ENCODE data around the gene ANKRD13B.
A peak's percentile ranks its signal among the peaks of the same experiment; 100 is the strongest.

The ANKRD13B gene

DNA sequence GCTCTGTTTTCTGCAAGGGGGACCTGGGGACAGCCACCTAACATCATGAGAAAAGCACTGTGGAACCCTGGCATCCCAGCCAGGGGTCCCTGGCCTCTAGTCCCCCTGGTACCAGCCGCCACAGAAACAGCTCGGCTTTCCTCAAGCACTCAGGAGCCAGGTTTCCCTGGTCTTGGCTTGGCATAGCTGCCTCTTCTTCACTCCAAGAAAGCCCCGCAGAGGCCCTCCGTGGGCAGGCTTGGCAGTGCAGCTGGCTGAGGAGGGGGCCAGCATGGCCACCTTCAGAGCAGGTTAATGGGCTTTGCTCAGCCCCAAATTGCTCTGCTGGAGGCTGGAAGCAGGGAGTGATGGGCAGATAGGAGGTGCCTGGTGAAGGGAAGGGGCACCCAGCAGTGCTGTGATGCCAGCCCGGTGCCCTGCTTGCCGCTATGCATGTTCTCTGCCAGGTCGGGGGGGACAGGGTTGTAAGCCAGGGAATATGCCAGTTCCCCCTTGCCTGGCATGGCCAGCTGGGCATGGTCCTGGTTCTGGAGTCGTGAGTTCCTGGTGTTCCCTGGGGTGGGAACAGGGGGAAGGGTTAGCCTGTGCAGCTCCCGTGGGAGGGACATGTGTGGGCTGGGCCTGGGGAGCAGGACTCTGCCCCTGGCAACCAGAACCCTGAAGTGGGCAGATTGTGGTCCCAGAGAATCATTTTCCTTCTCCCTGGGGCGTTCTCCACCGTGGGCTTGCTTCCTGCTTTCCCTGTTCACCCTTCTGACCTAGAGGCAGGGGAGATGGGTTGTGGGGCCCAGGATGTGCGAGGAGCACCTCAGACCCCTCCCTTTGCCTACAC lies 3.2 kb downstream of the ANKRD13B start:
- DNase-seq = no peak

DNA sequence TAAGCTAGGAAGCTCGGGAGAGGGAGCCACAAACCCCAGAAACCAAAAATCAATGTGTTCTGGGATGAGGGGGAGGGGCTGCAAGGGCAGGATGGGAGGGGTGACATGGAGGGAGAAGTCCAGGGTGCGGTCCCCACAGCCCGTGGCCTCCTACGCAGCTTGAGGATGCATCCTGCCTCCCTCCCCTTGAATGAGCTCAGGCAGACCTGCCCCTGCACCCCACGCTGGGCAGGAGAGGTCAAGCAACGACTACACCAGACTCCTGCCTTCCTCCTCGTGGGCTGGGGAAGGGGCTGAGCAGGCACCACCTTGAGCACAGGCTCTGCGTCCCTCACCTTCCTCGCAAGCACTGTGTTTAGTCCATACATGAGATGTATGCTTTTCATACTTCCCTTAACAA lies 3.9 kb downstream of the ANKRD13B start:
- no peak for DNase-seq

DNA sequence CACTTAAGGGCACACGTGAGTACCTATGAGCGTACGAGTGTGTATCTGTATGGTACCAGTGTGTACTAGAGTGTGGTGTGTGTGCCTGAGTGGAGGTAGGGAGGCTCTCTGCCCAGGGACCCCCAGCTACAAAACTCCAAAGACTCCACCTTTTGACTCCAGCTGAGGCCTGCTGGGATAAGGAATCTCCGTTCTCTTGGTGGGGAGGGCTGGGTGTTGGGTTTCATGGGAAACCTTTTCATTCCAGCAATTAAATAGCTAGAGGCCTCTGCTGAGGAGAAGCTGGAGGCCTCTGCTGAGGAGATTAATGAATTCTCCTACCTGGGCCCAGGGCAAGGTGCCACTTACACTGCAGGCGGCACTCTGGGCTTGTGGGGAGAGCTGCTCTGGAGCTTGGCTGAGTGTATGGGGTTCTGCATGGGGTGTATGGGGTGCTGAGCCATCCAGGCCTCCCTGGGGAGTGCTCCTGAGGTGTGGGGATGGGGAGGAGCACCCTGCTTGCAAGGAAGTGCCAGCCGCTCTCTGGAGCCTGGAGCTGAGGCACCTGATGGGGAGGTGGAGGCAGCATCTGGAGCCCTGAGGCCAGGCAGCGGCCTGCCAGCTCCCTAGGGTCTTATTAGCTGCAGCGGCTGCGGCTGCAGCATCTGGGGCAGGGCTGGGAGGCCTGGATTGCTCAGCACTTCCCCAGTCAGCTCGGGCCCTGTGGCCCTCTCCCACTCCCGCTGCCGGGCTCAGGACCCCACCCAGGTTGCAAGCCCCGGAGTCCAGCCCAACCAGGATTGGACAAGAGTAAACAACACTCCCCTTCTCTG lies 4.6 kb downstream of the ANKRD13B start:
- DNase-seq = no peak

DNA sequence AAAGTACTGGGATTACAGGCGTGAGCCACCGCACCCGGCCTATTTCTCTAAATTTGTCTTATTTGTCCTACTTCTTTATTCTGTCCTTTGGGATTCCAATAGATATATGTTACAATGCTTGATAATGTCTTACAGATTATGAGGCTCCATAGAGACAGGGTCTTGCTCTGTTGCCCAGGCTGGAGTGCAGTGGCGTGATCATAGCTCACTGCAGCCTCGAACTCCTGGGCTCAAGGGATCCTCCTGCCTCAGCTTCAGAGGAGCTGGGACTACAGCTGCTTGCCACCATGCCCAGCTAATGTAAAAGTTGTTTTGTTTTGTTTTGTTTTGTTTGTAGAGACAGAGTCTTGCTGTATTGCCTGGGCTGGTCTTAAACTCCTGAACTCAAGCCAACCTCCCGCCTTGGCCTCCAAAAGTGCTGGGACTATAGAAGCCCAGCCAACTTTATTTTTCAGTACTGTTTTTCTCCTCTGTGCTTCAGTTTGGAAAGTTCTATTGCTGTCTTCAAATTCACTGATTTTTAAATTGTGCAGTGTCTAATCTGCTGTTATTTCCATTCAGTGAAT lies 10.3 kb downstream of the ANKRD13B start:
- DNase-seq = no peak

DNA sequence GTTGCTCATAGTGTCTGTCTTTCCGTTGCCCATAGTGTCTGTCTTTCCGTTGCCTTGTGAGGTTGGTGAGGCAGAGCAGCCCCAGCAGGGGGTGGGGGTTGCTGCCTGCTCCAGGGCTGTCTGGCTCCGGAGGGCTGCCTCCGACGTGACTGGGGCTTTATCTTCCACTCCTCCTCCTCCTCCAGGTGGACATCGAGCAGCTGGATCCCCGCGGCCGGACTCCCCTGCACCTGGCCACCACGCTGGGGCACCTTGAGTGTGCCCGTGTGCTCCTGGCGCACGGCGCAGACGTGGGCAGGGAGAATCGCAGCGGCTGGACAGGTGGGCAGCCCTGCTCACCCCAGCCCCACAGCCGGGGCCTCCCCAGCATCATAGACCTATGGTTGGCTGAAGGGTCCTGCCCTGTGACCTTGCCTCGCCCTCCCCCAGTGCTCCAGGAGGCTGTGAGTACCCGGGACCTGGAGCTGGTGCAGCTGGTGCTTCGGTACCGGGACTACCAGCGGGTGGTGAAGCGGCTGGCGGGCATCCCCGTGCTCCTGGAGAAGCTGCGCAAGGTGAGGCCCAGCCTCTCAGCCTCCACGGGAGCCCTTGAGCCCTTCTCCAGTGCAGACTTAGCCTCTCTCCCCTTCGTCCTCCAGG lies 14.7 kb downstream of the ANKRD13B start:
- no peak for DNase-seq

DNA sequence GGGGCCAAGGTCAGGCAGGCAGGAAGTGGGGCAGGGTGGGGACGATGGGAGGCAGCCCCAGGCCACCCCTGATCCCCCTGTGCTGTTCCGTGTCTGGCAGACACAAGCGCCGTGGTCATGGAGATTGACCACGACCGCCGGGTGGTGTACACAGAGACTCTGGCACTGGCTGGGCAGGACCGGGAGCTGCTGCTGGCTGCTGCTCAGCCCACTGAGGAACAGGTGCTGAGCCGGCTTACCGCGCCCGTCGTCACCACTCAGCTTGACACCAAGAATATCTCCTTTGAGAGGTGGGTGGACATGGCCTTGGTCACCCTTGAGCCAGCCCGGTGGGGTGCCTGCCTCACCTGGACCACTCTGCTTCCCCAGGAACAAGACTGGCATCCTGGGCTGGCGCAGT lies 16.1 kb downstream of the ANKRD13B start:
- no peak for DNase-seq

DNA sequence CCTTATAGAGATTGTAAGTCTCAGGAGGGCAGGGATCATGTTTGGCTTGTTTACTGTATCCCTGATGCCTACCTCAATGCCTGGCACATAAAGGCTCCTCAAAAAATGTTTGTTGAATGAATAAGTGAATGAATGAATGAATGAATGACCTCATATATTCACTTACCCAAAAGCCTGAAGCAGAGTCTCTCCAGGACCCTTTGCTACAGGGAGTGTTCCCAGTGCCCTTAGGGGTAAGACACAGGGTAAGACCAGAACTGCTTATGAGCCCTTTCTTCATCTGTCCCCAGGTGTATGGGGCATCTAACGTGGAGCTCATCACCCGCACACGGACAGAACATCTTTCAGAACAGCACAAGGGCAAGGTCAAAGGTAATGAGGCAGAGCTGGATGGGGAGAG lies 17.5 kb downstream of the ANKRD13B start:
- DNase-seq = no peak

DNA sequence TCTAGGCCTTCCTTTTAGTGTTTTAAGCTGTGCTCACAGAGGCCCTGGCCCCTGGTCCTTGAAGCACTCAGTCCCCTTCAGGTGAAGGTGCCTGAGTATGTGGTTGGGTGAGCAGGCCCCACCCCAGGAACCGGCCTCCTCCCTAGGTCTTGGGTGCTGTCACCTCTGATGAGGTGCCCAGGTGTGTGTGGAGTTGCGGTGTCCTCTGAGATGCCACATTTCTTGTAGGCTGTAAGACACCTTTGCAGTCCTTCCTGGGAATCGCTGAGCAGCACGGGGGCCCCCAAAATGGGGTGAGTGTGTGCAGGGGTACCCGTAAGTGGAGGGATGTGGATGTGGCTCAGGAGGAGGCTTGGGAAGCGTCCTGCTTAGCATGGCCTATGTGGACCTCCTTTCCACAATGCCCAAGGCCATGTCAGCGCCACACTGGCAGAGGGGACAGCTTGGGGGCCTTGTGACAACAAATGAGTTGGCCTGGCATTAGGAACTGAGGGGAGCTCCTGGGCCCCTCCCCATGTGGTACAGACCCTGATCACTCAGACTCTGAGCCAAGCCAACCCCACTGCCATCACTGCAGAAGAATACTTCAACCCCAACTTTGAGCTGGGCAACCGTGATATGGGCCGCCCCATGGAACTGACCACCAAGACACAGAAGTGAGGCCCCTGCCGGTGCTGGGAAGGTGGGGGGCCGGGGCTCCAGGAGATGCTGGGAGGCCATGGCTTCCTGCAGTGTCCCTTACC lies 18.6 kb downstream of the ANKRD13B start:
- DNase-seq = no peak

DNA sequence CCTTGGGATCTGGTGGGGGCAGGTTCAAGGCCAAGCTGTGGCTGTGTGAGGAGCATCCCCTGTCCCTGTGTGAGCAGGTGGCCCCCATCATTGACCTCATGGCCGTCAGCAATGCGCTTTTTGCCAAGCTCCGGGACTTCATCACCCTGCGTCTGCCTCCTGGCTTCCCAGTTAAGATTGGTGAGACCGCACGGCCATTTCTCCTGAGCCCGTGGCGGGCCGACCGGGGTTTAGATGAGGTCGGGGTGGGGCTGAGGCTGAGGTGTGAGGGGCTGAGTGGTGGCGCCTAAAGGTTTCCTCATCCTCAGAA lies 19.1 kb downstream of the ANKRD13B start:
- no peak for DNase-seq

DNA sequence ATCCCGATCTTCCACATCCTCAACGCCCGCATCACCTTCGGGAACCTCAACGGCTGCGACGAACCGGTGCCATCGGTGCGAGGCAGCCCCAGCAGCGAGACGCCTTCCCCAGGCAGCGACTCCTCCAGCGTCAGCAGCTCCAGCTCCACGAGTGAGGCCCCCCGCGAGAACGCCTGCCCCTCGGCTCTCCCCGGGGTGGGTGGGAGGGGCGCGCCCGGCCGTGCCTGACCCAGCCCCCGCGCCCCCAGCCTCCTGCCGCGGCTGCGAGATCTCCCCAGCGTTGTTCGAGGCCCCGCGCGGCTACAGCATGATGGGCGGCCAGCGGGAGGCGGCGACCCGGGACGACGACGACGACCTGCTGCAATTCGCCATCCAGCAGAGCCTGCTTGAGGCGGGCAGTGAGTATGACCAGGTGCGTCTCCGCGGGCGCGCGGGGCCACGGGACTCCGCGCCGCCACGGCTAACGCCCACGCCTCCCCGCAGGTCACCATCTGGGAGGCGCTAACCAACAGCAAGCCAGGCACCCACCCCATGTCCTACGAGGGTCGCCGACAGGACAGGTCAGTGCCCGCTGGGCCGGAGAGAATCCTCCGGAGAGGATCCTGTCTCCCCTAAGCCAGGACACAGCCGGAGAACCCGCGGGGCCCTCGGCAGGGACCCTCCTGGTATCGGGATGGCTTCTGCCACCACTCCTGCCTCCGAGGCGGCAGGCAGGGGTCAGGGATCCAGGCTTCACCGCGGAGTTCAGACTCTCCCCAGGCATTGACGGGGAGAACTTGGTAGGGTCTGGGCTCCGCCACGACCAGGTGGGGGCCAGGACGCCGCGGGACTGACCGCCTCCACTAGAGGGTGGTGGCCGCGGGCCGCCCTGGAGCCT lies 19.7 kb downstream of the ANKRD13B start:
- no peak for DNase-seq

DNA sequence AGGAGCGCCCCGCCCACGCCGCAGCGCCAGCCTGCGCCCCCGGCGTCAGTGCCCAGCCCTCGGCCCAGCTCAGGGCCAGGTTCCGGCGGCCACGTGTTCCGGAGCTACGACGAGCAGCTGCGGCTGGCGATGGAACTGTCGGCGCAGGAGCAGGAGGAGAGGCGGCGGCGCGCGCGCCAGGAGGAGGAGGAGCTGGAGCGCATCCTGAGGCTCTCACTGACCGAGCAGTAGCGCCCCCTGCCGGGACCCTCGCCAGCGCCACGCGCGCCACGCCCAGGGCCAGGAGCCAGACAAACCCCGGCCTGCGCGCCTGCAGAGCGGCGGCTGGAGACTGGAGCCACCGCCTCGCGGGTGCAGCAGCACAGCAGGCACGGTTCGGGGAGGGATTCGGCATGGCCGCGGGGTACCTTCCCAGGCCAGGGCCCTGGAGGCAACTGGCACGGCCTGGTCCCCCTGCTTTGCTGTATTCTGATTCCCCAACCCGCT lies 20.5 kb downstream of the ANKRD13B start:
- DNase-seq = peak; percentile 99

DNA sequence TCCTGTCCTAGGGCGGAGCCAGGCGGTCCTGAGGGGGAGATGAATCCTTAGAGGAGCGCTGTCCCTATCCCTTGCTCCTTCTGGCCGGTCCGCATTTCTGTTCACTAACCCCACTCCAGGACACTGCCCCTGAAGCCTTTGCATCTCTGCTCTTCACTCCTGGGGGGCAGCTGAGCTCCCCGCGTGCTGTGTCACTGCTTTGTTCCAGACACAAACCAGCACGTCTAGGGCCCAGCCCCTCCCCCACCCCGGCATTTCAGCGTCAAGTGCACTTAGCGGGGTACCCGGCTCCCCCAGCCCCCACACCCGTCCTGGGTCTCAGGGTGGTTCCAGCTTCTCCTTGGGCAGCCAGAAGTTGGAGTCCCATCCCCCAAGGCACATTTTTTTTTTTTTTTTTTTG lies 20.9 kb downstream of the ANKRD13B start:
- DNase-seq = no peak

DNA sequence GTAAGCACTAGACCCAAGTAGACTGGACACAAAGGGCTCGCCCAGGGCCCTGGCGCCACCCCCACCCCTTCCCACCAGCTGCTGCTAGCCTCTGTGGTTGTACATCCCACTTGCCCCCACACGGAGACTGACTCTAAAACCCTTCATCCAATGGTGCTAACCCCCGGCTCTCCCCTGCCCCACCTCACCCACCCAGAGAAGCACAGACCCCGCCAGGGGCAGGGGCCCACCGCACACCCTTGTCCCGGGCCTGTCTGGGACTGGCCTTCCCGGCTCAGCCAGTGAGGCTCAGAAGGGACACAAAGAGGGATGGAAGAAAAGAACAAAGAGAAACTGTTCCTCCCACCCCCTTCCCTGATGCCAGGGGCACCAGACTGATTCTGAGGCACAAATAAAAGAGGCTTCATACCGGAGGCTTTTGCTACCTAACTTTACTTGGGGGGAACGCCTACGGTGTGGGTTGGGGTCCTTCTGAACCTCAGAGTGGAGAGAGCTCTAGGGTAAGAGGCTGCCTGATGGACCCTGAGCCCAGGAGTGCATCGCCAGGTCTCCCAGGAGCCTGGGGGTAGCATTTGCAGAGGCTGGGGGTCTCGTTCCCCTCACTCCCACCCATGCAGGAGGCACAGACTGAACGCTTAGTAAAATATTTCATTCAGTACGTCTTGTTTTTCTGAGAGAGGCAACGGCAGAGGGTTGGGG lies 21.6 kb downstream of the ANKRD13B start:
- DNase-seq = no peak

DNA sequence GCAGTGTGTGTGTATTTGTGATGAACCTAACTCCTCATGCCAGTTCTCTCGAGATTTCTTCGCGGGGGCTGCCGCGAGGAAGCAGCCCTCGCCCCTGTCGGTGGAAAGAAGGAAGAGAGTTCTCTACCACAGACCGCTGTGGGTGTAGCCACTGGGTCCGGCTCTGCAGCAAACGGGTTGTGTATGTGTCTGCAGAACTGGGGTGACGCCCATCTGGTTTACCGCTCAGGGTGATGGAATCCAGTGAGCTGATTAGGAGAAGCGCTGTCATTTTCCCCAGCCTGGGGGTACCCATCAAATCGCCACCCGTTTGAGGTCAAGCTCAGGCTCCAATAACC lies 22.1 kb downstream of the ANKRD13B start:
- DNase-seq = peak; percentile 56

DNA sequence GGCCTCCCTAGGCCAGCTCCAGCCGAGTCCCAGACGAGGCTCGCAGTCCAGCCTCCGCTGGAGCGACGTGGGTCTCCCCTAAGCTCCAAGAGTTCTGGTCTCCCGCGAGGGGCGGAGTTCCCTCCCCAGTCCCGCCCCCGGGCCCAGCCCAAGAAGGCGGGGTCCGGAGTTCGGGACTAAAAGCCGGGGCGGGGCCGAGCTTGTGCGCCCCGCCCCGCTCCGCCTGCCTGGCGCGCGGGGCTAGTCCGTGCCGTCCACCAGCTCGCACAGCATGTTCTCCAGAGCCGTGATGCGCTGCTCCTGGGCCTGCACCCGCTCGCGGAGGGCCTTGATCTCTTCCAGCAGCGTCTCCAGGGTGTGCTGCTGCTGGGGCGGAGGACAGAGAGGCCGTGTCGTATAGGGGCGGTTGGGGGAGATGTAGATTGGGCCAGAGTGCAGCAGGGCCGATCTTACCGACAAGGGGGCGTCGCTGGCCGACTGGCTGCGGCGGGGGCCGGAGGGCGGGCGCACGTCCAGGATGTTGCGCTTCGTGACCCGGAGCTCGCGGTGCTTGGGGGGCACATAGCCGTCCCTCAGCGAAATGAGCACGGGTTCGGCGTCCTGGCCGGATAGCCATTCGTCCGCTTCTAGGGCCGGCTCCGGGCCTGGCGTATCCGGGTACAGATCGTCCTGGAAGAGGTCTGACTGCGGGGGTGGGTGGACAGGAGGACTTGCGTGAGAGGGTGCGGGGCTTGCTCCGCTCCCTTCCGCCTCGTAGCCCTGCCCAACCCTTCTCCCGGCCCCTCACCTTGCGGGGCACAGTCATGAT lies 22.8 kb downstream of the ANKRD13B start:
- peak; percentile 83 for DNase-seq

DNA sequence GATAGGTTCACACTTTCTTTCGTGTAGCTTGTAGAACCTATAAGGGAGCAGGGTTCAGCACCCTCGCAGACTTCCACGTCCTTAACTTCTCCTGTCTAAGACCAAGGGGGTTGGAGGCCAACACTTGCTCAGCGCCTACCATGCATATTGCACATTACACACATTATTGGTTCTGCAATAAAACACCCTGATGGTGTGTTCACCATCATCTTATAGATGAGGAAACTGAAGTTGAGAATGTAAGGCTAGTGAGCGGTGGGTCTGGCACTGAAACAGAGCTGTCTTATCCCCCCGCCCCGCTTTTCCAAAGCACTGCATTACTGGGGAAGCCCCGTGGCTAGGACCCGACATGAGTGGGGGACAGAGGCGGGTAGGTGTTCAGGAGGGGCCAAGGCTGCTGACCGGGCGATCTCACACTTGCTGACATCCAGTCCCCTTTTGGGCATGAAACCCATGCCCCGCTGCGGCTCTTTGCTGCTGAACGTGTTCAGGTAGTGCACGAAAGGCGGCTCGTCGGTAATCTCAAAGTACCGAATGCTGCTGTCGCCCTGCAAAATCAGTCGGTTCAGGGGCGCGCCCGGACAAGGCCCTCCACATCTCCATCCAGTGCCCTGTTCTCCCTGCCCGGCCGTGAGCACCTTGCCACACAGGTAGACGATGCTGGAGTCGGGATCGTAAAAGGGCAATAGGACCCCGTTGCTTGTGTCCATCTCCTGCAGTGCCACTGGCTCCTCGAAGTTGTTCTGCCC lies 23.5 kb downstream of the ANKRD13B start:
- DNase-seq = no peak

DNA sequence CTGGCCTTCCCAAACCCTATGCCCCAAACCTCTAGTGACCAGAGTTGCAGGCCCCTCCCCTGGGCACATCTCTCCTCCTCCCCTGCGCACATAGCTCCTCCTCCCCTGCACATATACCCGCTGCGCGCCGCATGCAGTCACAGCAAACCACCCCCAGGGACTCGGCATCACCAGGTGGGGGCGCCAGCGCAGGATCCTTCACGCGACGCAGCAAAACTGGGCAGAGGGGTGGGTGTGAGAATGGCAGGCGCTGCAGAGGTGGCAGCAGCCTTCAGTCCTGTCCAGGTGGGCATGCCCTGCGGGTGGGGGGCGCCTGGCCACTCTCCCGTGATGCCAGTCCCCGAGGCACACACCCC lies 24.2 kb downstream of the ANKRD13B start:
- peak; percentile 91 for DNase-seq

DNA sequence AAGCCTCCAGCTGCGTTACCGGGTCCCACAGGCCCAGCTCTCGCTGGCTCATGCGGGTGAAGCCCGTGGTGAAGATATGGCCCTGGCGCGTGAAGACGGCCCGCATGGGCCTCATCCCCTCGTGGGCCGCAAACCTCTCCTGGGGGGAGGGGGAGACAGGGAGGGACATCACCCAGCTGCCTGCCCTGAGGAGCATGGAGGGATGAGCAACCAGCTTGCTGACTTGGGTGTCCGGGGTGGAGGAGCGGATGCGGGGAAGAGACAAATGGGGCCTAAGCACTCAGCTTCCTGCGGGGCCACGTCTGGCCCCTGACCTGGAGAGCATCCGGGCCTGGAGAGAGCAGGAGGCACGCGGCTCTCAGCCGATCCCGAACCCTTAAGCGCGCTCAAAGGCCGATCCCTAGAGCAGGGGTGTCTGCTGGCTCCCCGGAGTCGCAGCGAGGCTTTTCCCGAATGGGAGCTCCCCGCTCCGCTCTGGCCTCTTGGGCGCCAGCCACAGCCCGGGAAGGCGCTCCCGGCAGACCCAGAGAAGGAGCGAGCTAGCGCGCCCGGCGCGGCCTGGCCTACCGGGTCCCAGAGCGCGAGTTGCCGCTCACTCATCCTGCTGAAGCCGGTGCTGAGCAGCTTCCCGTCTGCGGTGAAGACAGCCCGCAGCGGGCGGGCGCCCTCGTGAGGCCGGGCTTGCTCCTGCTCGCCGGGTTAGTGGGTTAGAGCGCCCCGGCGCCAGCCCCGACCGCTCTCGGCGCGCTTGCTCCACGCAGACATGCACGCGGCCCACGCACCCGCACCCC lies 24.7 kb downstream of the ANKRD13B start:
- peak; percentile 84 for DNase-seq
